Heart right ventricle (tissue), 16 donors: ENCODE data around the gene TAOK1. TPM values are rescaled to one million over a fixed set of nuclear protein-coding genes. Genes with fewer than 3 reads are reported as not detected.

Experiments used
- ATAC-seq, 8 donors: fragments of 200-7000 bp; cut with Tn5 transposase; one replicate each; pipeline ENCODE4 v1.9.1; 2020; ENCODE audit warnings: mild to moderate bottlenecking in 8 of 8, moderate library complexity in 8 of 8, moderate number of reproducible peaks in 1 of 8
- DNase-seq, 2 donors: peaks; one replicate each; pipeline ENCODE4 v3.0.0-alpha.2; 2020
- H3K27ac ChIP-seq, 10 donors: fragments of 200-600 bp; sonication (generic) in 2 of 10; one replicate each; pipeline versions ENCODE4 v1.5.0 to v1.8.0; 2020 to 2022; ENCODE audit warnings: mild to moderate bottlenecking in 3 of 10
- H3K27me3 ChIP-seq, 7 donors: fragments of 200-600 bp; one replicate each; pipeline ENCODE4 v1.8.0; 2021 to 2022; ENCODE audit warnings: mild to moderate bottlenecking in 2 of 7
- H3K36me3 ChIP-seq, 9 donors: fragments of 200-600 bp; sonication (generic) in 1 of 9; one replicate each; pipeline versions ENCODE4 v1.5.0 to v1.8.0; 2020 to 2022; ENCODE audit warnings: mild to moderate bottlenecking in 2 of 9
- H3K4me1 ChIP-seq, 9 donors: fragments of 200-600 bp; sonication (generic) in 1 of 9; one replicate each; pipeline versions ENCODE4 v1.5.0 to v1.8.0; 2020 to 2022; ENCODE audit warnings: mild to moderate bottlenecking in 4 of 9
- H3K4me3 ChIP-seq, 10 donors: fragments of 200-600 bp; sonication (generic) in 2 of 10; one replicate each; pipeline versions ENCODE4 v1.5.0 to v1.8.0; 2020 to 2022; ENCODE audit warnings: mild to moderate bottlenecking in 7 of 10, moderate library complexity in 2 of 10
- H3K9me3 ChIP-seq, 11 donors: fragments of 200-600 bp in 10 of 11; sonication (generic) in 2 of 11; one replicate each; pipeline versions ENCODE4 v1.5.0 to v1.8.0; 2013 to 2022; ENCODE audit warnings: mild to moderate bottlenecking in 2 of 11, control low read depth in 1 of 11, moderate library complexity in 1 of 11
- CTCF ChIP-seq, 9 donors: fragments of 200-600 bp; sonication (generic) in 2 of 9; IDR thresholded peaks; one replicate each; pipeline versions ENCODE4 v1.5.0 to v1.8.0; 2021 to 2022; ENCODE audit warnings: antibody characterized with exemption in 9 of 9, mild to moderate bottlenecking in 5 of 9, moderate library complexity in 1 of 9
- WGBS, 2 donors: extraction: QIAGEN DNeasy Blood & Tissue Kit; methylation state at CpG; one replicate each; pipeline ENCODE4 v1.1.7; 2013; ENCODE audit warnings: inconsistent platforms in 1 of 2; 5-methylcytosine and 5-hydroxymethylcytosine counted together
- intact Hi-C, 10 donors: fragments of 100-400 bp; cut with DNase I; formaldehyde crosslinking; loops; one replicate each; pipeline versions ENCODE4 v1.11.1 to v1.14.2; 2022
- polyA plus RNA-seq, 2 donors: library from polyadenylated mRNA; stranded (reverse); fragments of 200-250 nt; gene quantifications; one replicate each; pipeline ENCODE4 v1.2.3, GENCODE V29; 2013
- total RNA-seq, 10 donors: library from RNA; stranded (reverse); fragmentation: NEBNext Ultra II Directional in 3 of 10; extraction: Animal tissue kit (Norgen Biotek cat#: 25700) in 3 of 10; gene quantifications; one replicate each; pipeline versions ENCODE4 v1.2.1 to v1.2.4, GENCODE V29; 2021 to 2023
- donor health status: Arrhythmogenic right ventricular cardiomyopathy.
- donor health status: ischemic (EF 13 %, LVEDD 7.1; RV severe dilation, severe dysfunction).
- donor health status: healthy with polysubstance abuse.
- donor health status: DM: no; HTN: yes; CAD: no.
- donor health status: DM: no; HTN: no; CAD: no.
- donor health status: ischemic (EF 25% LVEDD 6.9; RV normal size, moderate dysfunction).
- donor health status: ischemic (EF 25% LVEDD 5.7; RV mildly dilated, moderate dysfunction).
- donor health status: healthy.
- donor health status: DM: yes; HTN: yes; CAD: no.
- donor health status: Ischemic cardiomyopathy.
- donor health status: ischemic (EF 35%, LVEDD 5.7; RV mildly dilated, moderate dysfunction).
- donor health status: nonischemic (EF 11% LVEDD 7.7; RV severe dilation, severe dysfunction).
- donor health status: DM: yes; HTN: yes; CAD: no.
- donor health status: PGD.
- donor health status: ischemic (EF 29% LVEDD 5.4; RV normal size, mild dysfunction).
- donor health status: nonischemic (EF 23%, LVEDD 6.1; RV moderate dilation, normal function).

TAOK1 gene
- total and polyA plus RNA-seq, 12 donors = 6.4 to 86.9 (median 68.8) TPM

GRCh38 chr17:29585080-29585751 is 195.1 kb downstream of the TAOK1 start:
- ATAC-seq = peak in 7 of 8 donors; percentile 2 to 71 (median 41)
- intact Hi-C loops = no loop called here
- 64 to 69% methylated on average over 8 of the region's 8 CpGs for WGBS, 2 donors
- Histone ChIP-seq H3K4me1 (peaks cover 10 to 84% (median 60%) of the 10 kb centered on the region in 9 donors), H3K4me3 (peak overlapping the region; percentile 16 to 95 (median 45)), H3K36me3 (peaks cover 0 to 35% (median 15%) of the 10 kb centered on the region in 9 donors), H3K9me3 (no peaks in the 10 kb centered on the region), H3K27ac (peak overlapping the region; percentile 77 to 96 (median 90)), H3K27me3 (no peaks in the 10 kb centered on the region)
- peak; percentile 50 to 72 for DNase-seq
- peak in 4 of 9 donors; percentile 12 to 42 (median 38) for TF ChIP-seq CTCF (IDR thresholded peaks at IDR 0.05)

- ATAC-seq (no peak), DNase-seq (peak in 1 of 2 donors; percentile 9)
- WGBS, 2 donors = 60 to 66% methylated on average over 8 to 9 of the region's 9 CpGs
- Histone ChIP-seq H3K9me3 (no peaks in the 10 kb centered on the region), H3K36me3 (peaks cover 0 to 18% (median 5%) of the 10 kb centered on the region in 9 donors), H3K27me3 (no peaks in the 10 kb centered on the region), H3K4me3 (peak overlapping the region in 7 of 10 donors; percentile 8 to 95 (median 92)), H3K4me1 (peaks cover 22 to 84% (median 72%) of the 10 kb centered on the region in 9 donors), H3K27ac (peak overlapping the region; percentile 30 to 96 (median 90))
- TF ChIP-seq CTCF (IDR thresholded peaks at IDR 0.05) = no peak
- intact Hi-C loops = no loop called here
These were observed 196.7 kb downstream of the TAOK1 start for GRCh38 chr17:29586676-29587469.

- no peak for TF ChIP-seq CTCF (IDR thresholded peaks at IDR 0.05)
- intact Hi-C loops = no loop called here
- peaks cover 0 to 11% (median 2%) of the 10 kb centered on the region in 9 donors for H3K36me3 ChIP-seq
- H3K27ac ChIP-seq = peak overlapping the region; percentile 75 to 96 (median 90)
- no peak for DNase-seq
- H3K4me3 ChIP-seq = peak overlapping the region; percentile 72 to 95 (median 88)
- H3K4me1 ChIP-seq = peaks cover 22 to 88% (median 79%) of the 10 kb centered on the region in 9 donors
- H3K9me3 ChIP-seq = no peaks in the 10 kb centered on the region
- no peak for ATAC-seq
- 75 to 82% methylated on average over 6 of the region's 6 CpGs for WGBS, 2 donors
- H3K27me3 ChIP-seq = no peaks in the 10 kb centered on the region
These were observed 197.4 kb downstream of the TAOK1 start for GRCh38 chr17:29587591-29587990.

- H3K4me1 ChIP-seq = peaks cover 22 to 90% (median 82%) of the 10 kb centered on the region in 9 donors
These were observed 197.9 kb downstream of the TAOK1 start for GRCh38 chr17:29588017-29588561.

More at GRCh38 chr17:29588017-29588561, 197.9 kb downstream of the TAOK1 start:
- no peaks in the 10 kb centered on the region for H3K27me3 ChIP-seq
- DNase-seq (peak in 1 of 2 donors; percentile 30), ATAC-seq (no peak)
- peak overlapping the region; percentile 72 to 95 (median 88) for H3K4me3 ChIP-seq
- peak overlapping the region; percentile 75 to 96 (median 90) for H3K27ac ChIP-seq
- no peaks in the 10 kb centered on the region for H3K9me3 ChIP-seq
- no peak for TF ChIP-seq CTCF (IDR thresholded peaks at IDR 0.05)
- H3K36me3 ChIP-seq = peaks cover 0 to 6% (median 0%) of the 10 kb centered on the region in 9 donors
- intact Hi-C loops = no loop called here
- WGBS, 2 donors = 24 to 26% methylated on average over 8 of the region's 8 CpGs
